ENCODE measurements around the gene TUT1. TPM values are rescaled to one million over a fixed set of nuclear protein-coding genes. Genes with fewer than 3 reads are reported as not detected.

TUT1 gene
- total RNA-seq, 1 experiment from 2014 or later: 20.7 TPM

- Histone ChIP-seq H3K56ac (ENCODE audit: insufficient read length, low read depth, low read length) (no peak overlapping the region), H3K27ac (ENCODE audit: insufficient read length, low read depth, low read length) (no peak overlapping the region), H2AK5ac (ENCODE audit: insufficient read length, low read length) (no peak overlapping the region), H3K4me2 (ENCODE audit: insufficient read depth, insufficient read length, low read length) (peak overlapping the region; percentile 66), H3K79me1 (ENCODE audit: insufficient read depth, low read depth, low read length, poor library complexity, severe bottlenecking) (no peaks in the 10 kb centered on the region), H3K23me2 (ENCODE audit: insufficient read length, low read depth, low read length, poor library complexity, severe bottlenecking) (peaks cover 26% of the 10 kb centered on the region), H3K4me1 (ENCODE audit: insufficient read depth, low read length) (no peaks in the 10 kb centered on the region; the same call in 1 of the 2 replicates), H4K91ac (ENCODE audit: insufficient read length, low read depth, low read length) (no peak overlapping the region), H4K20me1 (ENCODE audit: control insufficient read depth, insufficient read depth, insufficient read length) (peaks cover 2% of the 10 kb centered on the region), H3K23ac (ENCODE audit: insufficient read length, low read depth, low read length) (no peak overlapping the region), H3K9me3 (ENCODE audit: control insufficient read depth, low read depth, low read length) (no peaks in the 10 kb centered on the region), H2BK20ac (ENCODE audit: low read depth, low read length, poor library complexity, severe bottlenecking) (no peak overlapping the region), H3K27me3 (ENCODE audit: insufficient read depth, low read length) (peaks cover 53% of the 10 kb centered on the region), H3K14ac (ENCODE audit: insufficient read depth, low read length) (peak overlapping the region; percentile 33; the same call in 1 of the 2 replicates), H2BK120ac (ENCODE audit: low read depth, low read length, poor library complexity, severe bottlenecking) (no peak overlapping the region), H4K5ac (ENCODE audit: insufficient read length, low read depth, low read length) (no peak overlapping the region), H2BK5ac (ENCODE audit: insufficient read length, low read length) (no peak overlapping the region), H2AFZ (ENCODE audit: low read length) (no peak overlapping the region), H3K18ac (ENCODE audit: insufficient read length, low read depth, low read length) (peak overlapping the region; percentile 20), H3T11ph (ENCODE audit: low read length) (no peak overlapping the region), H3K79me2 (ENCODE audit: insufficient read depth, low read length) (no peaks in the 10 kb centered on the region), H2BK15ac (ENCODE audit: low read depth, low read length) (no peak overlapping the region), H2BK12ac (ENCODE audit: insufficient read length, low read depth, low read length) (no peak overlapping the region), H3K9ac (ENCODE audit: extremely low read depth, insufficient read length, low read length) (no peak overlapping the region), H3K4ac (ENCODE audit: low read depth, low read length) (no peak overlapping the region), H4K8ac (replicated peaks; ENCODE audit: insufficient read length, low read depth, low read length) (no peak overlapping the region)
- peaks cover 35 to 59% of the 10 kb centered on the region in 2 experiments for H3K4me1 Mint-ChIP-seq
- H3K9me3 Mint-ChIP-seq: no peaks in the 10 kb centered on the region; a peak in 2 of 5 replicates
- TF ChIP-seq, protein P1, sequence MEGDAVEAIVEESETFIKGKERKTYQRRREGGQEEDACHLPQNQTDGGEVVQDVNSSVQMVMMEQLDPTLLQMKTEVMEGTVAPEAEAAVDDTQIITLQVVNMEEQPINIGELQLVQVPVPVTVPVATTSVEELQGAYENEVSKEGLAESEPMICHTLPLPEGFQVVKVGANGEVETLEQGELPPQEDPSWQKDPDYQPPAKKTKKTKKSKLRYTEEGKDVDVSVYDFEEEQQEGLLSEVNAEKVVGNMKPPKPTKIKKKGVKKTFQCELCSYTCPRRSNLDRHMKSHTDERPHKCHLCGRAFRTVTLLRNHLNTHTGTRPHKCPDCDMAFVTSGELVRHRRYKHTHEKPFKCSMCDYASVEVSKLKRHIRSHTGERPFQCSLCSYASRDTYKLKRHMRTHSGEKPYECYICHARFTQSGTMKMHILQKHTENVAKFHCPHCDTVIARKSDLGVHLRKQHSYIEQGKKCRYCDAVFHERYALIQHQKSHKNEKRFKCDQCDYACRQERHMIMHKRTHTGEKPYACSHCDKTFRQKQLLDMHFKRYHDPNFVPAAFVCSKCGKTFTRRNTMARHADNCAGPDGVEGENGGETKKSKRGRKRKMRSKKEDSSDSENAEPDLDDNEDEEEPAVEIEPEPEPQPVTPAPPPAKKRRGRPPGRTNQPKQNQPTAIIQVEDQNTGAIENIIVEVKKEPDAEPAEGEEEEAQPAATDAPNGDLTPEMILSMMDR (conservative IDR thresholded peaks at IDR 0.05): peak; percentile 18; the same call in 2 of the 3 replicates
- WGBS (ENCODE audit: extremely low coverage, insufficient read length, low lambda C conversion rate): no CpG with 5 or more reads among the region's 59 CpGs
- H3K27ac Mint-ChIP-seq: peak overlapping the region in 2 of 3 experiments; percentile 40 to 65; a peak in 1 of 7 replicates
- peak overlapping the region; percentile 81 to 92 for H3K4me3 Mint-ChIP-seq
- peak; percentile 81 for DNase-seq
- peaks cover 89% of the 10 kb centered on the region for H3K27me3 Mint-ChIP-seq (ENCODE audit: low read depth)
- no peaks in the 10 kb centered on the region; a peak in 1 of 7 replicates for H3K36me3 Mint-ChIP-seq (ENCODE audit: insufficient read depth in 1 of 3, low read depth in 3 of 3)
These were observed 45.7 kb downstream of the TUT1 start for GRCh38 chr11:62545437-62546243.

All from H9 (cell line).